ENCODE results near the gene AGA. TPM values are rescaled to one million over a fixed set of nuclear protein-coding genes. Genes with fewer than 3 reads are reported as not detected.

The AGA gene
- total and polyA plus RNA-seq, 2 of the 13 experiments (the other 11 are each of a cell fraction or from before 2014, with no cell fraction given), result 21.9 to 22.3 TPM

GRCh38 chr4:177441803-177442622 lies at the start of gene AGA (continued):
- peak; percentile 69; the same call in 1 of the 2 replicates for TF ChIP-seq THAP11 (CRISPR knock-in tag; IDR thresholded peaks at IDR 0.05)
- TF ChIP-seq ZNF780A (CRISPR knock-in tag; IDR thresholded peaks at IDR 0.05), result peak; percentile 65; the same call in 1 of the 2 replicates
- TF ChIP-seq, protein P1, sequence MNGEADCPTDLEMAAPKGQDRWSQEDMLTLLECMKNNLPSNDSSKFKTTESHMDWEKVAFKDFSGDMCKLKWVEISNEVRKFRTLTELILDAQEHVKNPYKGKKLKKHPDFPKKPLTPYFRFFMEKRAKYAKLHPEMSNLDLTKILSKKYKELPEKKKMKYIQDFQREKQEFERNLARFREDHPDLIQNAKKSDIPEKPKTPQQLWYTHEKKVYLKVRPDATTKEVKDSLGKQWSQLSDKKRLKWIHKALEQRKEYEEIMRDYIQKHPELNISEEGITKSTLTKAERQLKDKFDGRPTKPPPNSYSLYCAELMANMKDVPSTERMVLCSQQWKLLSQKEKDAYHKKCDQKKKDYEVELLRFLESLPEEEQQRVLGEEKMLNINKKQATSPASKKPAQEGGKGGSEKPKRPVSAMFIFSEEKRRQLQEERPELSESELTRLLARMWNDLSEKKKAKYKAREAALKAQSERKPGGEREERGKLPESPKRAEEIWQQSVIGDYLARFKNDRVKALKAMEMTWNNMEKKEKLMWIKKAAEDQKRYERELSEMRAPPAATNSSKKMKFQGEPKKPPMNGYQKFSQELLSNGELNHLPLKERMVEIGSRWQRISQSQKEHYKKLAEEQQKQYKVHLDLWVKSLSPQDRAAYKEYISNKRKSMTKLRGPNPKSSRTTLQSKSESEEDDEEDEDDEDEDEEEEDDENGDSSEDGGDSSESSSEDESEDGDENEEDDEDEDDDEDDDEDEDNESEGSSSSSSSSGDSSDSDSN (CRISPR knock-in tag; IDR thresholded peaks at IDR 0.05), result peak; percentile 99
- peak; percentile 62 for TF ChIP-seq SPEN (CRISPR knock-in tag; IDR thresholded peaks at IDR 0.05; ENCODE audit: low read depth)
- TF ChIP-seq, protein P2, sequence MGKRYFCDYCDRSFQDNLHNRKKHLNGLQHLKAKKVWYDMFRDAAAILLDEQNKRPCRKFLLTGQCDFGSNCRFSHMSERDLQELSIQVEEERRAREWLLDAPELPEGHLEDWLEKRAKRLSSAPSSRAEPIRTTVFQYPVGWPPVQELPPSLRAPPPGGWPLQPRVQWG (CRISPR knock-in tag; IDR thresholded peaks at IDR 0.05; ENCODE audit: borderline replicate concordance, low read depth), result no peak
- TF ChIP-seq THYN1 (CRISPR knock-in tag; IDR thresholded peaks at IDR 0.05; ENCODE audit: borderline replicate concordance, low read depth), result peak; percentile 62; the same call in 1 of the 2 replicates
- TF ChIP-seq AKAP8 (CRISPR knock-in tag; IDR thresholded peaks at IDR 0.05), result 0 out of 2 replicates have a peak, but pooled peaks have one; percentile 18
- peak; percentile 38; the same call in 1 of the 2 replicates for TF ChIP-seq PHF21A (CRISPR knock-in tag; IDR thresholded peaks at IDR 0.05)
- TF ChIP-seq ZNF773 (CRISPR knock-in tag; IDR thresholded peaks at IDR 0.05; ENCODE audit: borderline replicate concordance), result no peak
- TF ChIP-seq ZNF75D (CRISPR knock-in tag; IDR thresholded peaks at IDR 0.05; ENCODE audit: borderline replicate concordance), result 0 out of 2 replicates have a peak, but pooled peaks have one; percentile 56
- peak; percentile 86 for TF ChIP-seq TBX2 (CRISPR knock-in tag; IDR thresholded peaks at IDR 0.05; ENCODE audit: borderline replicate concordance)
- TF ChIP-seq ZNF761 (CRISPR knock-in tag; conservative IDR thresholded peaks at IDR 0.05), result 0 out of 2 replicates have a peak, but pooled peaks have one; percentile 71
- TF ChIP-seq ARID3A (IDR thresholded peaks at IDR 0.05; ENCODE audit: low read depth, low read length), result 0 out of 2 replicates have a peak, but pooled peaks have one; percentile 29
- TF ChIP-seq ZNF17 (CRISPR knock-in tag; IDR thresholded peaks at IDR 0.05), result 0 out of 2 replicates have a peak, but pooled peaks have one; percentile 57
- no peak for TF ChIP-seq FOXM1 (CRISPR knock-in tag; IDR thresholded peaks at IDR 0.05)
- TF ChIP-seq, protein P3, sequence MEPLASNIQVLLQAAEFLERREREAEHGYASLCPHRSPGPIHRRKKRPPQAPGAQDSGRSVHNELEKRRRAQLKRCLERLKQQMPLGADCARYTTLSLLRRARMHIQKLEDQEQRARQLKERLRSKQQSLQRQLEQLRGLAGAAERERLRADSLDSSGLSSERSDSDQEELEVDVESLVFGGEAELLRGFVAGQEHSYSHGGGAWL (CRISPR knock-in tag; IDR thresholded peaks at IDR 0.05), result peak; percentile 61; the same call in 1 of the 2 replicates
- peak; percentile 83 for TF ChIP-seq RBM39 (IDR thresholded peaks at IDR 0.05; ENCODE audit: low read depth, low read length, poor library complexity, severe bottlenecking)
- TF ChIP-seq, protein P4, sequence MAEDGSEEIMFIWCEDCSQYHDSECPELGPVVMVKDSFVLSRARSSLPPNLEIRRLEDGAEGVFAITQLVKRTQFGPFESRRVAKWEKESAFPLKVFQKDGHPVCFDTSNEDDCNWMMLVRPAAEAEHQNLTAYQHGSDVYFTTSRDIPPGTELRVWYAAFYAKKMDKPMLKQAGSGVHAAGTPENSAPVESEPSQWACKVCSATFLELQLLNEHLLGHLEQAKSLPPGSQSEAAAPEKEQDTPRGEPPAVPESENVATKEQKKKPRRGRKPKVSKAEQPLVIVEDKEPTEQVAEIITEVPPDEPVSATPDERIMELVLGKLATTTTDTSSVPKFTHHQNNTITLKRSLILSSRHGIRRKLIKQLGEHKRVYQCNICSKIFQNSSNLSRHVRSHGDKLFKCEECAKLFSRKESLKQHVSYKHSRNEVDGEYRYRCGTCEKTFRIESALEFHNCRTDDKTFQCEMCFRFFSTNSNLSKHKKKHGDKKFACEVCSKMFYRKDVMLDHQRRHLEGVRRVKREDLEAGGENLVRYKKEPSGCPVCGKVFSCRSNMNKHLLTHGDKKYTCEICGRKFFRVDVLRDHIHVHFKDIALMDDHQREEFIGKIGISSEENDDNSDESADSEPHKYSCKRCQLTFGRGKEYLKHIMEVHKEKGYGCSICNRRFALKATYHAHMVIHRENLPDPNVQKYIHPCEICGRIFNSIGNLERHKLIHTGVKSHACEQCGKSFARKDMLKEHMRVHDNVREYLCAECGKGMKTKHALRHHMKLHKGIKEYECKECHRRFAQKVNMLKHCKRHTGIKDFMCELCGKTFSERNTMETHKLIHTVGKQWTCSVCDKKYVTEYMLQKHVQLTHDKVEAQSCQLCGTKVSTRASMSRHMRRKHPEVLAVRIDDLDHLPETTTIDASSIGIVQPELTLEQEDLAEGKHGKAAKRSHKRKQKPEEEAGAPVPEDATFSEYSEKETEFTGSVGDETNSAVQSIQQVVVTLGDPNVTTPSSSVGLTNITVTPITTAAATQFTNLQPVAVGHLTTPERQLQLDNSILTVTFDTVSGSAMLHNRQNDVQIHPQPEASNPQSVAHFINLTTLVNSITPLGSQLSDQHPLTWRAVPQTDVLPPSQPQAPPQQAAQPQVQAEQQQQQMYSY (CRISPR knock-in tag; IDR thresholded peaks at IDR 0.05), result no peak
- TF ChIP-seq NRL (CRISPR knock-in tag; IDR thresholded peaks at IDR 0.05; ENCODE audit: borderline replicate concordance), result peak; percentile 69; the same call in 1 of the 2 replicates

Data from HepG2 (cell line).